GM12873 (cell line): Measurements from ENCODE around the gene MCUR1.

Source experiments
- TF ChIP-seq, protein P1 (sequence below): IDR thresholded peaks from 2 replicates; pipeline ENCODE4 v1.5.1; 2012; ENCODE audit warnings: low read depth, mild to moderate bottlenecking, moderate library complexity, low read length, control low read depth; ENCODE audit not compliant: insufficient read depth; ENCODE audit errors: missing control alignments

Gene MCUR1

DNA sequence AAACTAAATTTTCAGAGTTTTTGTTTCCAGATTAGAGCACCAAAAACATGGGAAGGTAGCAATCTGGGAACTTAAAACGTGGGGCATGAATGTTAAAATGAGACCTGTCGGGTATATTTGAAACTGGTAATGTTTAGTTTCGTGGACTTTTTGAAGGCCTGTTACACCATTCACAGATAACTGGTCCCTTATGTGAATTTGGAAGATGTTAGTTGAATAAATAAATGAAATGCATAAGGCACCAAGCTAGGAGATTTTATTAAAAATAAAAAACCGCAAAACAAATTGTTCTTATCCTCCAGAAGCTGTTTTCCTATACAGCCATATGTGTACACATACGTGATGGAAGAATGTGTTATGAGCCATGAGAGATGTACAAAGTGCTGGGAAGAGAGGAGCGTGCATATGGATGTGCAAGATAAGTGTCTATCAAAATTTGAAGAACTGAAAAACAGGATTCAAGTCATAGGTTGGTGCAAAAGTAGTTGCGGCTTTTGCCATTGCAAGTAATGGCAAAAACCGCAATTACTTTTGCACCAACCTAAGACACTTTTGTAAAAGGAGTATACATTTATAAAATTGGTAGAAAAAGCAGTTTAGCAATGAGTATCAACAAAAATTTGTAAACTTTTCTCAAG, 700 bp upstream of the MCUR1 start:
- TF ChIP-seq, protein P1, sequence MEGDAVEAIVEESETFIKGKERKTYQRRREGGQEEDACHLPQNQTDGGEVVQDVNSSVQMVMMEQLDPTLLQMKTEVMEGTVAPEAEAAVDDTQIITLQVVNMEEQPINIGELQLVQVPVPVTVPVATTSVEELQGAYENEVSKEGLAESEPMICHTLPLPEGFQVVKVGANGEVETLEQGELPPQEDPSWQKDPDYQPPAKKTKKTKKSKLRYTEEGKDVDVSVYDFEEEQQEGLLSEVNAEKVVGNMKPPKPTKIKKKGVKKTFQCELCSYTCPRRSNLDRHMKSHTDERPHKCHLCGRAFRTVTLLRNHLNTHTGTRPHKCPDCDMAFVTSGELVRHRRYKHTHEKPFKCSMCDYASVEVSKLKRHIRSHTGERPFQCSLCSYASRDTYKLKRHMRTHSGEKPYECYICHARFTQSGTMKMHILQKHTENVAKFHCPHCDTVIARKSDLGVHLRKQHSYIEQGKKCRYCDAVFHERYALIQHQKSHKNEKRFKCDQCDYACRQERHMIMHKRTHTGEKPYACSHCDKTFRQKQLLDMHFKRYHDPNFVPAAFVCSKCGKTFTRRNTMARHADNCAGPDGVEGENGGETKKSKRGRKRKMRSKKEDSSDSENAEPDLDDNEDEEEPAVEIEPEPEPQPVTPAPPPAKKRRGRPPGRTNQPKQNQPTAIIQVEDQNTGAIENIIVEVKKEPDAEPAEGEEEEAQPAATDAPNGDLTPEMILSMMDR, result no peak

DNA sequence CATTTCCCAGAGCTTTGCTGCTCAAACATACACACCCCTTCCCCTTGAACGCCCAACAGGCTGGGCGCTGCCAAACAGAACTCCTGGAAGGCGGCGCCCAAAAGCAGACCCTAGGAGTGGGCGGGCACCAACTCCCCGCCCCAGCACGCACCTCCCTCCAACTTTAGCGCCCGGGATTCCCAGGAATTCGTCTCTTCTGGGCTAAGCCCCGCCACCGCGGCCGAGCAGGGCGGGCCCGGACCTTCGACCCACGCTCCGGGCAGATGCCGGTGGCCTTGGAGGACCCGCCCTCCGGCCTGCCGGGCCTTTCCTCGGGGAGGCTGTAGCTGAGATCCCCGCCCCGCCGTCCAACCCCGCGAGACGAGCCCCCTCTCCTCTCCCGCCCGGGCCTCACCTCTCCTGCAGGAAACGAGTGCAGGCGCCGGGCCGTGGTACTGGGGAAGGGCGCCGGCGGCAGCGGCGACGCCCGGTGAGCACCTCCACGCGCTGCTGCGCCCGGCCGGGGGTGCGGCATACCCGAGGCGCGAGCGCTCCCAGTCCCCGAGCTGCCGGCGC, 659 bp downstream of the MCUR1 start:
- TF ChIP-seq, protein P1, result no peak

- TF ChIP-seq, protein P1, result no peak
Measured at GRCh38 chr6:13813026-13813425, 1.3 kb downstream of the MCUR1 start.

DNA sequence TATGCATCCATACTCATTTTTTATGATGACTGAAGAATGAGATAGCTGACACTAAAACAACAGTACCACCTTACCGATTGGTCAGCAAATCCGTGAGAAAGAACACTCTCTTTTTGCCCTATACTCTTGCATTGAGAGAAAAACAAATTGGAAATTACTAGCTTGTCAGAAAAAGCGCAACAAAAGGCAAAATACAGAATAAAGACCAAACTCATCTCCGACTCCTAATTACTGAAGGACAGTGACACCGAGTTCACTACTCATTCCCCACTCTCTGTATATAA, 2.1 kb downstream of the MCUR1 start:
- TF ChIP-seq, protein P1, result no peak

DNA sequence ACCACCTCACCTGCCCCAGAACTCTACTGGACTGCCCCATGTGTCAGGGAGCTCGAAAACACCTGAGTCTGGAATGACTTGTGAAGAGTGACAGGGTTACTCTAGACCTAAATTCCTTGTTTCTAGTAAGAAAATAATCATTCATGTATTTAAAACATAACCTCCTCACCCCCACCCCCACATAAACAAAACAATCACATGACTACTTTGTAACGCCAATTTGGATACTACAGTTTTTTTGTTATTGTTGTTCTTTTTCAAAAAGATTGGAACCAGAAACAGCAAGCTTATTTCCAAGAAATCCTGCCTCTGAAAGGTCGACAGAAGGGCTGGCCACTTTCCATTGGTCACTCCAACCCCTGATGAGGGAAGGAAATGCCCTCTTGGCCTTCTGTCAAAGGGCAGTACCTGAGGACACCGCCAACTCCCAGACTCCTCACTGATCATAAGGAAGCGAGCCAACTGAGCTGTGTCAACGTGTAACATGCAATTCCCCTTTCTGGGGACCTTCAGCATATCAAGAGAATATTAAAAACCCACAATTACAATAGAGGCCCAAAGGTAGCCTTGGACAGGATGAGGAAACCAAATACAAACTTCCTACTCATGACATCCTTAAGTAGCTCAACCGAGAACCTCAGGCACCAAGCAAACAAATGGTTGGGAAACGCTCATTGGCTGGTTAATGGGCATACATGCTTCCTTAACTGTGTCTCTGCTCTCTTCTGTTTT, 2.6 kb downstream of the MCUR1 start:
- TF ChIP-seq, protein P1, result no peak

DNA sequence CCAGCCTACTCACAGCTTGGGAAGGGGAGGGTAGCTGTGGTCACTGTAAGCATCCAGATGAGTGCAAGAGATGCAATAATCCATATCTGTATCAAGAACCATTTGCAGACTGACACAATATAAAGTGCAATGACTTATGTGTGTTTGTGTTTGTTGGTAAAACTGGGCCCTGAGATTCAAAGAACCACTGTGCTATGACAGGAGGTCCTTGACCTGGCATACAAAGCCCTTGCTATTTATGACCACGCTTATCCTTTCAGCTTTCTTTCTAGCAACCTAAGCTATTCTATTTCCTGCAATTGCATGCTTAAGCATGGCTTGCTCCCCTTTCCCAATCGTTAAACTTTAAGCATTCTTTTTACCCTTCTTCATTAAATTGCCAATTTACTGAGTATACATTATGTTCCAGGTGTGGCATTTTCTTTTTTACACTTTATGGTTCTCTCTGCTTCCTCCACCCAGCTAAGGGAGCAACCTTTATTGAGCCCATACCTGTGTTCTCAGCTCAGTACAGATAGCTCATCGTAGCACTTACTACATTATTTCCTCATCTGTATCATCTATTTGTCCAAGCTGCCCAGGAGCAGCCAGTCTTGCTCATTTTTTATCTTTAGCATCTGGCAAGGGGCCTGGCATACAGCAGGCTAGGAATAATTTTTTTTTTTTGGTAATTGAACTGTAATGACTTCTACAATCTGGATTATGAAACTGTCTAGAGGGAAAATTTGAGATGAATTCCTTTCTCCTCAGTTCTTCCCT, 3.5 kb downstream of the MCUR1 start:
- TF ChIP-seq, protein P1, result no peak

DNA sequence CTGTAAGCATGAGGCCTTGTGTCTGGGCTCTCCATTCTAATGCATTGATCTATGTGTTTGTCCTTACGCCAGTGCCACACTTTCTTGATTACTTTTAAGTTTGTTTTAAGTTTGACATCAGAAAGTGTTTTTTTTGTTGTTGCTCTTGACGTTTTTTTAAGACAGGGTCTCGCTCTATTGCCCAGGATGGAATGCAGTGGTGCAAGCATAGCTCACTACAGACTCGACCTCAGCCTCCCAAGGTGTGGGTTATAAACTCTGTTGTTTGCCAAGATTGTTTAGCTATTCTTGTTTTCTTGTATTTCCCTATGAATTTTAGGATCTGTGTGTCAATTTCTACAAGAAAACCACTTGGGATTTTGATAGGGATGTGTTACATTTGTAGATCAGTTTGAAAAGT, 5.6 kb downstream of the MCUR1 start:
- TF ChIP-seq, protein P1, result no peak
